SK-N-SH (cell line): ENCODE results near the gene PLA2G4E. TPM values are rescaled to one million over a fixed set of nuclear protein-coding genes. Genes with fewer than 3 reads are reported as not detected.
A peak's percentile ranks its signal among the peaks of the same experiment; 100 is the strongest.

Source experiments
- CTCF ChIA-PET: fragments of 300-600, 350-600 bp; formaldehyde crosslinking; extraction: SDS; loops from one replicate; lab custom pipeline; 2021; lab: Yijun Ruan, JAX
- POLR2A ChIA-PET: fragments of 350-600 bp; sonication (Branson Sonifier 250); formaldehyde crosslinking; extraction: SDS; loops from one replicate; lab custom pipeline; 2020; ENCODE audit warnings: antibody characterized with exemption, inconsistent platforms; lab: Yijun Ruan, JAX
- DNase-seq: peaks from one replicate; pipeline ENCODE4 v3.0.0; 2012
- H2AFZ ChIP-seq: fragments of 200-600 bp; sonication (generic); 2 replicates; pipeline ENCODE4 v1.8.1; 2016; ENCODE audit warnings: antibody characterized with exemption, mild to moderate bottlenecking, low read depth
- H3F3A ChIP-seq: fragments of 200-600 bp; sonication (generic); replicated peaks from 2 replicates; pipeline ENCODE3; 2016; ENCODE audit warnings: antibody characterized with exemption, mild to moderate bottlenecking; ENCODE audit not compliant: insufficient read depth
- H3K27ac ChIP-seq, 2 experiments: fragments of 200-500 bp in 1 of 2; fragments of 200-600 bp in 1 of 2; sonication (Bioruptor generic) in 1 of 2; sonication (generic), shearing (Covaris generic) in 1 of 2; 2 replicates each; pipeline versions ENCODE4 v1.5.1 to v1.6.1; 2014 to 2016; ENCODE audit warnings: low read depth in 2 of 2, inconsistent platforms in 1 of 2, low read length in 1 of 2, mild to moderate bottlenecking in 1 of 2, mixed read lengths in 1 of 2
- H3K27me3 ChIP-seq: fragments of 200-600 bp; sonication (generic), shearing (Covaris generic); 2 replicates; pipeline ENCODE4 v1.6.1; 2016; ENCODE audit warnings: mixed run types; ENCODE audit not compliant: insufficient read depth
- H3K36me3 ChIP-seq, 2 experiments: fragments of 200-500 bp in 1 of 2; fragments of 200-600 bp in 1 of 2; sonication (Bioruptor generic) in 1 of 2; sonication (generic) in 1 of 2; replicated peaks in 1 of 2; 2 replicates each; pipeline versions ENCODE3 to v1.5.1; 2014 to 2016; ENCODE audit warnings: low read length in 1 of 2, mild to moderate bottlenecking in 1 of 2; ENCODE audit not compliant: insufficient read depth in 2 of 2, control insufficient read depth in 1 of 2
- H3K4me1 ChIP-seq, 2 experiments: fragments of 200-500 bp in 1 of 2; fragments of 200-600 bp in 1 of 2; sonication (Bioruptor generic) in 1 of 2; sonication (generic), shearing (Covaris generic) in 1 of 2; 2 replicates each; pipeline versions ENCODE4 v1.5.1 to v1.6.1; 2014 to 2016; ENCODE audit warnings: low read depth in 1 of 2, low read length in 1 of 2, mixed run types in 1 of 2; ENCODE audit not compliant: insufficient read depth in 2 of 2, control insufficient read depth in 1 of 2
- H3K4me2 ChIP-seq: fragments of 200-600 bp; sonication (generic), shearing (Covaris generic); 2 replicates; pipeline ENCODE4 v1.6.1; 2017; ENCODE audit warnings: mixed run types
- H3K4me3 ChIP-seq, 2 experiments: fragments of 200-500 bp in 1 of 2; fragments of 200-600 bp in 1 of 2; sonication (Bioruptor generic) in 1 of 2; sonication (generic), shearing (Covaris generic) in 1 of 2; 2 replicates each; pipeline versions ENCODE4 v1.5.1 to v1.8.1; 2014 to 2016; ENCODE audit warnings: low read depth in 2 of 2, inconsistent platforms in 1 of 2, low read length in 1 of 2, mild to moderate bottlenecking in 1 of 2, mixed read lengths in 1 of 2, moderate library complexity in 1 of 2
- H3K79me2 ChIP-seq: fragments of 200-600 bp; sonication (generic); 2 replicates; pipeline ENCODE4 v1.8.1; 2017; ENCODE audit warnings: mild to moderate bottlenecking; ENCODE audit not compliant: insufficient read depth
- H3K9ac ChIP-seq: fragments of 200-600 bp; sonication (generic); 2 replicates; pipeline ENCODE4 v1.6.1; 2017; ENCODE audit warnings: mixed run types
- H3K9me2 ChIP-seq: fragments of 200-600 bp; sonication (generic); 2 replicates; pipeline ENCODE4 v1.6.1; 2017; ENCODE audit warnings: mixed run types
- H3K9me3 ChIP-seq: fragments of 200-600 bp; sonication (generic); 2 replicates; pipeline ENCODE4 v1.6.1; 2017; ENCODE audit warnings: mixed run types, mild to moderate bottlenecking, moderate library complexity
- H4K20me1 ChIP-seq: fragments of 200-600 bp; sonication (generic); 2 replicates; pipeline ENCODE4 v1.6.1; 2017; ENCODE audit warnings: mild to moderate bottlenecking, mixed run types; ENCODE audit not compliant: insufficient read depth
- FOSL2 ChIP-seq: IDR thresholded peaks from 2 replicates; pipeline ENCODE4 v1.4.0; 2012; ENCODE audit warnings: low read depth, mild to moderate bottlenecking, moderate library complexity, borderline replicate concordance
- JUND ChIP-seq: IDR thresholded peaks from 2 replicates; pipeline ENCODE4 v1.4.0; 2012
- NFIC ChIP-seq: IDR thresholded peaks from 2 replicates; pipeline ENCODE4 v1.4.0; 2012; ENCODE audit warnings: borderline replicate concordance
- NRF1 ChIP-seq: IDR thresholded peaks from 2 replicates; pipeline ENCODE4 v1.6.1; 2012; ENCODE audit warnings: low read depth, mild to moderate bottlenecking, low read length
- RXRA ChIP-seq: IDR thresholded peaks from 2 replicates; pipeline ENCODE4 v1.4.0; 2012; ENCODE audit warnings: low read depth, mild to moderate bottlenecking, borderline replicate concordance
- SIN3A ChIP-seq: IDR thresholded peaks from 2 replicates; pipeline ENCODE4 v1.6.1; 2012; ENCODE audit warnings: low read depth, mild to moderate bottlenecking, low read length, moderate library complexity, borderline replicate concordance
- SMC3 ChIP-seq: IDR thresholded peaks from 2 replicates; pipeline ENCODE4 v1.6.1; 2012; ENCODE audit warnings: low read depth, low read length, improper control_type of control experiment
- TAF1 ChIP-seq: IDR thresholded peaks from 2 replicates; pipeline ENCODE4 v1.6.1; 2012; ENCODE audit warnings: low read depth, mild to moderate bottlenecking, low read length, moderate library complexity, borderline replicate concordance
- WGBS: methylation state at CpG from one replicate; pipeline ENCODE4 v1.1.6; 2017; ENCODE audit warnings: low lambda C conversion rate; 5-methylcytosine and 5-hydroxymethylcytosine counted together
- polyA plus RNA-seq, 3 experiments: library from polyadenylated mRNA; depleted of rRNA; stranded (reverse); fragments of >200 nt; gene quantifications; 2 replicates each; pipeline ENCODE4 v1.2.3, GENCODE V29; 2012
- TF ChIP-seq, protein P1 (sequence below): IDR thresholded peaks from 2 replicates; pipeline ENCODE4; 2012

The PLA2G4E gene
- polyA plus RNA-seq, 1 of the 3 experiments (the other 2 are of a cell fraction) = not detected

DNA sequence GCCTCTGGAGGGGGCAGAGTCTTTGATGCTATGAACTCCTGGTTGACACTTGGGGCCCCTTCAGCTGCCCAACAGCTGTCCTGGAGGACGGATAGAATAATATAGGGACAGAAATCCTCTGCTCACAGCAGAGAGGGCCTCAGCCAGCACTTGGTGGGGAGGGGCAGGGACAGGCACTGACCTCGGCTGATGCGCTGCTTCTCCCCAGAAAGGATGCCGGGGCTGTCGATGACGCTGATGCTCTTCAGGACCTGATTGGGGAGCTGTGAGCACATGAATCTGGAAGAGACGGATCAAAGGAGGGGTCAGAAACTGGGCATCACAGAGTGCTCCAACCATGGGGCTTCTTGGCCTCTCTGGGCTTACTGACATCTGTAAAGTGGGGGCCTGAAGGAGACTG lies 78.0 kb downstream of the PLA2G4E start:
- peak overlapping the region; percentile 78; the same call in 1 of the 2 replicates for H3K4me2 ChIP-seq
- H3K36me3 ChIP-seq = no peaks in the 10 kb centered on the region
- POLR2A ChIA-PET = no interaction called here
- WGBS = 83% methylated on average over 7 of the region's 7 CpGs
- CTCF ChIA-PET = interaction anchor here (0.6 to 2.1 kb wide), 4 partner anchors 12 to 75 kb away, joined by 3 to 5 read pairs (median 4); no protein-coding TSS in a partner anchor
- H3K4me3 ChIP-seq = no peak overlapping the region
- DNase-seq = no peak
- H3K9ac ChIP-seq = no peak overlapping the region
- peaks cover 47% of the 10 kb centered on the region; the same call in 1 of the 2 replicates for H3K79me2 ChIP-seq
- no peaks in the 10 kb centered on the region for H4K20me1 ChIP-seq
- TF ChIP-seq JUND (no peak), NRF1 (no peak), FOSL2 (no peak), SMC3 (no peak), NFIC (no peak), SIN3A (no peak), TAF1 (no peak)
- no peaks in the 10 kb centered on the region for H3K9me3 ChIP-seq
- peaks cover 7 to 43% of the 10 kb centered on the region in 2 experiments; a peak in 3 of 4 replicates for H3K4me1 ChIP-seq
- H3K9me2 ChIP-seq = no peaks in the 10 kb centered on the region
- H3K27me3 ChIP-seq = no peaks in the 10 kb centered on the region
- H3F3A ChIP-seq = peaks cover 24% of the 10 kb centered on the region
- peak overlapping the region in 1 of 2 experiments; percentile 81; a peak in 1 of 4 replicates for H3K27ac ChIP-seq
- H2AFZ ChIP-seq = no peak overlapping the region

DNA sequence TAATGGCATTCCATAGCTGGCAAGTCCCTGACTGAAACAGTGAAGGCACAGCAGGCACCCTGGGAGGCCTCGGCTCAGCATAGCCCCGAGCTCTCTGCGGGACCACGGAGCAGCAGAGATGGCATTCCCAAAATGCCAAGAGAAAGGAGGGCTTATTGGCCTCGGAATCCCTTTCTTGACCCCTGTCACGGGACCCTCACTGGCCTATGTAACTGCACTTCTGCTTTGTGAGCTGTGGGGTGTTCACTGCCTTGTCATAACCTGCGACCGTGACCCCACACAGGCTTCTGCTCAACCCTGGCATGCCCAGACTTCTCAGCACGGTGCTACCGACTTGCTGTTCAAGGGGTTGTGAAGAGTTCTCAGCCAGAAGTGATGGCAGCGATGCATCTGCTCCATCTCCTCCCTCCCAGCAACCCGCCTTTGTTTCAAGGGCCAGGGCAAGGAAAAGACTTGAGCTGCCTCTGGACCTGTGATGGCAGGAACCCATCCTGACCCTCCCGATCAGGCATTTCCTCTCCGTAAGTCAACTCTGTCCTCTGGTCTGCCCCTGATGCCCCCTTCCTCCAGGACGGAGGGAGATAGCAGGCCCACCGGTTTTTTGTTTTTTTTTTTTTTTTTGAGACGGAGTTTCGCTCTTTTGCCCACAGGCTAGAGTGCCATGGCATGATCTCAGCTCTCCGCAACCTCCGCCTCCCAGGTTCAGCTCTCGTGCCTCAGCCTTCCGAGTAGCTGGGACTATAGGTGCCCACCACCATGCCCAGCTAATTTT lies 79.0 kb downstream of the PLA2G4E start:
- no peak overlapping the region for H3K9ac ChIP-seq
- no peak overlapping the region for H2AFZ ChIP-seq
- ChIA-PET POLR2A (no interaction called here), CTCF (interaction anchor here (0.7 to 2.1 kb wide), 5 partner anchors 8 to 48 kb away, joined by 3 to 6 read pairs (median 4); no protein-coding TSS in a partner anchor)
- no peaks in the 10 kb centered on the region for H3K9me3 ChIP-seq
- H4K20me1 ChIP-seq = no peaks in the 10 kb centered on the region
- H3K4me3 ChIP-seq = no peak overlapping the region
- no peaks in the 10 kb centered on the region for H3K27me3 ChIP-seq
- H3K36me3 ChIP-seq = no peaks in the 10 kb centered on the region
- H3K27ac ChIP-seq = peak overlapping the region in 1 of 2 experiments; percentile 59; a peak in 2 of 4 replicates
- no peaks in the 10 kb centered on the region for H3K9me2 ChIP-seq
- no peak overlapping the region for H3K4me2 ChIP-seq
- TF ChIP-seq, protein P1, sequence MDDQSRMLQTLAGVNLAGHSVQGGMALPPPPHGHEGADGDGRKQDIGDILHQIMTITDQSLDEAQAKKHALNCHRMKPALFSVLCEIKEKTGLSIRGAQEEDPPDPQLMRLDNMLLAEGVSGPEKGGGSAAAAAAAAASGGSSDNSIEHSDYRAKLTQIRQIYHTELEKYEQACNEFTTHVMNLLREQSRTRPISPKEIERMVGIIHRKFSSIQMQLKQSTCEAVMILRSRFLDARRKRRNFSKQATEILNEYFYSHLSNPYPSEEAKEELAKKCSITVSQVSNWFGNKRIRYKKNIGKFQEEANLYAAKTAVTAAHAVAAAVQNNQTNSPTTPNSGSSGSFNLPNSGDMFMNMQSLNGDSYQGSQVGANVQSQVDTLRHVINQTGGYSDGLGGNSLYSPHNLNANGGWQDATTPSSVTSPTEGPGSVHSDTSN = no peak
- TF ChIP-seq RXRA = no peak
- peaks cover 39% of the 10 kb centered on the region; the same call in 1 of the 2 replicates for H3K79me2 ChIP-seq
- WGBS = 96% methylated on average over 20 of the region's 22 CpGs
- H3K4me1 ChIP-seq = peaks cover 7 to 43% of the 10 kb centered on the region in 2 experiments; a peak in 3 of 4 replicates
- DNase-seq = no peak
- H3F3A ChIP-seq = peaks cover 30% of the 10 kb centered on the region
